OCI-LY3 (cell line): ENCODE data around the gene NYNRIN.

ENCODE experiments used
- EZH2phosphoT487 ChIP-seq: fragments of 200-600 bp; shearing (Covaris generic); IDR thresholded peaks from 2 replicates; pipeline ENCODE4 v1.6.1; 2018; ENCODE audit warnings: antibody characterized with exemption, mixed run types, low read depth
- TF ChIP-seq, protein P1 (sequence below): fragments of 200-600, 300-600 bp; sonication (generic); IDR thresholded peaks from 2 replicates; pipeline ENCODE4 v1.5.1; 2014; ENCODE audit warnings: antibody characterized with exemption, low read length, low read depth

- TF ChIP-seq, protein P1, sequence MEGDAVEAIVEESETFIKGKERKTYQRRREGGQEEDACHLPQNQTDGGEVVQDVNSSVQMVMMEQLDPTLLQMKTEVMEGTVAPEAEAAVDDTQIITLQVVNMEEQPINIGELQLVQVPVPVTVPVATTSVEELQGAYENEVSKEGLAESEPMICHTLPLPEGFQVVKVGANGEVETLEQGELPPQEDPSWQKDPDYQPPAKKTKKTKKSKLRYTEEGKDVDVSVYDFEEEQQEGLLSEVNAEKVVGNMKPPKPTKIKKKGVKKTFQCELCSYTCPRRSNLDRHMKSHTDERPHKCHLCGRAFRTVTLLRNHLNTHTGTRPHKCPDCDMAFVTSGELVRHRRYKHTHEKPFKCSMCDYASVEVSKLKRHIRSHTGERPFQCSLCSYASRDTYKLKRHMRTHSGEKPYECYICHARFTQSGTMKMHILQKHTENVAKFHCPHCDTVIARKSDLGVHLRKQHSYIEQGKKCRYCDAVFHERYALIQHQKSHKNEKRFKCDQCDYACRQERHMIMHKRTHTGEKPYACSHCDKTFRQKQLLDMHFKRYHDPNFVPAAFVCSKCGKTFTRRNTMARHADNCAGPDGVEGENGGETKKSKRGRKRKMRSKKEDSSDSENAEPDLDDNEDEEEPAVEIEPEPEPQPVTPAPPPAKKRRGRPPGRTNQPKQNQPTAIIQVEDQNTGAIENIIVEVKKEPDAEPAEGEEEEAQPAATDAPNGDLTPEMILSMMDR, result no peak
- no peak for TF ChIP-seq EZH2phosphoT487
Measured at GRCh38 chr14:24441485-24441884, 42.7 kb downstream of the NYNRIN start.
